ENCODE data around the gene SLC9A3.

SLC9A3 gene

GRCh38 chr5:442335-443238, 81.7 kb downstream of the SLC9A3 start, which contains the start of gene EXOC3:
Gene EXOC3 (plus strand): TSS chr5:443176. CDS start chr5:446206, 3,030 bp downstream.
- FAIRE-seq (no peak), DNase-seq (ENCODE audit: insufficient read length, low spot score) (peak; percentile 100)
- no peak for TF ChIP-seq CTCF (IDR thresholded peaks at IDR 0.05; ENCODE audit: insufficient read depth, missing control alignments)

- TF ChIP-seq CTCF (IDR thresholded peaks at IDR 0.05; ENCODE audit: insufficient read depth, missing control alignments) = no peak
- no peak for DNase-seq (ENCODE audit: insufficient read length, low spot score)
- FAIRE-seq = no peak
These were observed 82.3 kb downstream of the SLC9A3 start for GRCh38 chr5:441996-442334.

GRCh38 chr5:440401-441201, 83.6 kb downstream of the SLC9A3 start:
- FAIRE-seq (no peak), DNase-seq (ENCODE audit: insufficient read length, low spot score) (no peak)
- no peak for TF ChIP-seq CTCF (IDR thresholded peaks at IDR 0.05; ENCODE audit: insufficient read depth, missing control alignments)

- no peak for DNase-seq (ENCODE audit: insufficient read length, low spot score)
- no peak for FAIRE-seq
- no peak for TF ChIP-seq CTCF (IDR thresholded peaks at IDR 0.05; ENCODE audit: insufficient read depth, missing control alignments)
These were observed 84.6 kb downstream of the SLC9A3 start for GRCh38 chr5:439636-440035.

GRCh38 chr5:439181-439580, 85.1 kb downstream of the SLC9A3 start:
- FAIRE-seq (no peak), DNase-seq (ENCODE audit: insufficient read length, low spot score) (no peak)
- TF ChIP-seq CTCF (IDR thresholded peaks at IDR 0.05; ENCODE audit: insufficient read depth, missing control alignments) = no peak

- TF ChIP-seq CTCF (IDR thresholded peaks at IDR 0.05; ENCODE audit: insufficient read depth, missing control alignments) = no peak
- no peak for DNase-seq (ENCODE audit: insufficient read length, low spot score)
- no peak for FAIRE-seq
These were observed 85.7 kb downstream of the SLC9A3 start for GRCh38 chr5:438481-438981.
